ENCODE measurements around the gene PTPRQ.

PTPRQ gene

DNA sequence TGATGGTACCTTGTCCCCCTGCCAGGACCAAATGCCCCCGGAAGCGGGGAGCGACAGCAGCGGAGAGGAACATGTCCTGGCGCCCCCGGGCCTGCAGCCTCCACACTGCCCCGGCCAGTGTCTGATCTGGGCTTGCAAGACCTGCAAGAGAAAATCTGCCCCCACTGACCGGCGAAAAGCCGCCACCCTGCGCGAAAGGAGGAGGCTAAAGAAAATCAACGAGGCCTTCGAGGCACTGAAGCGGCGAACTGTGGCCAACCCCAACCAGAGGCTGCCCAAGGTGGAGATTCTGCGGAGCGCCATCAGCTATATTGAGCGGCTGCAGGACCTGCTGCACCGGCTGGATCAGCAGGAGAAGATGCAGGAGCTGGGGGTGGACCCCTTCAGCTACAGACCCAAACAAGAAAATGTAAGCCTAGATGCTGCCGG is 263.8 kb downstream of the PTPRQ start:
- DNase-seq: no peak

DNA sequence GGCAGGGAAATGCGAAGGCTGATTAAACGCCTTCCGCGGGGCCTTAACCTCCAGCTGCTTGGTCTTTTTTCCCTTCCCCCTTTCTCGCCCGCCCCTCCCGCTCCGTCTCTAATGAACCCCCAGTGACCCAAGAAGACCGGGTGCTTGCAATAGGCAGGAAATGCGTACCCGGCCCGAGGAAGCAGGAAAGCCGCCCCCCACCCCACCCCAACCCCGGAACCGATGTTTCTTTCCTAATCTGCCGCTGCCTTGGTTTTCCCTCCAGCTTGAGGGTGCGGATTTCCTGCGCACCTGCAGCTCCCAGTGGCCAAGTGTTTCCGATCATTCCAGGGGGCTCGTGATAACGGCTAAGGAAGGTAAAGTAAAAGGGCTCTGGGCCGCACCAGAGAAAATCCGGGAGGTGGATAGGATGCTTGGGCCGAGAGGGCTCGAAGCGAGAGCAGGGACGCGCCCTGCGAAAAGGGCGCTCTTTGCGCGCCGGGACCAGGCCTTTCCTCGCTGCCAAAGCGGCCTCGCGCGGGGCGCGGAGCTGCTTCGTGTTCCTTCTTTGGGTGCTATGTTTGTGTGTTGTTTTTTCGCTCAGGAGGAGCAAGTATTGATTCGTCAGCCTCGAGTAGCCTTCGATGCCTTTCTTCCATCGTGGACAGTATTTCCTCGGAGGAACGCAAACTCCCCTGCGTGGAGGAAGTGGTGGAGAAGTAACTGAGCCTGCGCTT is 264.4 kb downstream of the PTPRQ start:
- DNase-seq: no peak

DNA sequence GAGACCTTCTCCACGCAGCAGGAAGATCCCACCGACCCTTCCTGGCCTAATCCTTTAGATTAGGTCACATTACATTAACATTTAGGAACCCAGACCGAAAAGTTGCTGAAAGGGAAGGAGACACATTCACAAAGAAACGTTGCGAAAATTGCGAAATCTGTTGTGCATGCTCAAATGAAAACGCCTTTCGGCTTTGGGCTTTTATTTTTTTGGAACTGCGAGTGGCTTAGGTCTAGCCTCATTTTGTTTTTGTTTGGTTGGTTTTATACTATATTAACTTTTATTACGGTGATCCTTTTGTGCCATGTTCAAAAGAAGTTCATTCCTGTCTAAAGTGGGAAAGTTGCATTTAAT is 264.9 kb downstream of the PTPRQ start:
- peak; percentile 5 for DNase-seq

DNA sequence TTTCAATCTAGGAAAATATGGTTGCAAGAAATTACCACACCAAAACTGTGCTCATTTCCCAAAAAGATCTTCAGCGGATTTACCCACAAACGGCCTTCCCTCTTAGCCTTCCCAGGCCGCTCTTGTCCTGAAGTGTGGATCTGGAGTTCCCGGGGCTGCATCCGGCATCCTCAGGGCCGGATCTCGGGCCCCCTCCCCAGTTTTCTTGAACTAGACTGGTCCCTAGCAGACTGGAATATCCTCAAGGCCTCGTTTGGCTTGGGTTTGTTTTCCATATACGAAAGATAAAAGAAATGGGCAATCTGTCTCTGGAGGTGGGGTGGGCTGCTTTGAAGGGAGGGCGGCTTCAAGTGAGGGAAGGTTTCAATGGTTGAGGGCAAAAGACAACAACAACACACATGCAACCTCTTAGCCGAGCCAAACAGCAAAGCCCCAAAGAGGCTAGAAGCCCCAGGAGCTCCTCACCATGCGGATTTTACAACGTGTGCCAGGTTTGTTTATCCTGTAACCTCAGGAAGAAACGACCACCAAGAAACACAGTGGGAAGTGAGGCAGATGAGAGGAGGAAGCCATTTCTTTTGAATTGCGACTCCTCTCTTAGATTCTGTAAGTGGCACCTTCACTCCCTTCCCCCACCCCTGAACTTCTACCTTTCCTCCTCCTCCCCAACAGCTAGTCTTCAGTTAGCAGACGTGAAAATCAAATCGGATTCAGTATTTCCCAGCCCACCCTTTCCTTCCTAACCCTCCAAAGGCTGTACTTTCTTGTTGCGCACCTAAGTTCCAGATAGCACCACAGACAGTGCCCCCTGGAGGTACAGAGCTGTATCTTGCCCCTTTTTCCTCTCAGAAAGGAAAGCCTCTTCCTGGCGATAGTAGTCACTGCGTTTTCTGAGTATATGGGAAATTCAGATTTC is 266.0 kb downstream of the PTPRQ start:
- DNase-seq: peak; percentile 47

DNA sequence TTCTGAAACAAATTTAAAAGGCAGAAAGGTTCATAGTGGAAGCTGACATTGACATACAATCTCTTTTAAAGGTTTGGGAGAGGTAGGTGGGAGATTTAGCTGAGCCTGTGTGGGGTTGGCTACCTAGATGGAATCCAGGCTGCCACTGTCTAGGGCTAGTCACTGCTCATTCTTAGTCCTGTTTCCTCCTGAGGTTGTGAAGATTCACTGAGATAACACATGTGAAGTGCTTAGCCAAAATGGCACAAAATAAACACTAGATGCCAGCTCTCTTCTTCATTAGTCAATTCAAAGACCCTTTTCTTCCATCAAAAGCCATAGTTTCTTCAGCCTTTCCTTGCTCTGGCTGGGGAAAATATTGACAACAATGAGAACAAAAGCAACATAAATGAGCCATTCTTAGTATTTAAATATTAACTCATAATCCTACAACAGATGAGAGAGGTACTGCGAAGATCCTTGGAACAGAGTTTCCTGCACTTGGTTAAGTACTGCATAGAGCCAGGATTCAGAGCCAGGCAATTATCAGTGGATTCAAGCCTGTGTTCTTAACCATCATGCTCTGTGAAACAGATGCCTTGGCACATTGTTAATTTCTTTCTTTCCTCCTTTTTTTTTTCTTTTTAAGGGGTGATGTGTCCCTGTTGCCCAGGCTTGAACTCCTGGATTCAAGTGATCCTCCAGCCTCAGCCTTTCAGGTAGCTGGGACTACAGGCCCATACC is 266.9 kb downstream of the PTPRQ start:
- no peak for DNase-seq

DNA sequence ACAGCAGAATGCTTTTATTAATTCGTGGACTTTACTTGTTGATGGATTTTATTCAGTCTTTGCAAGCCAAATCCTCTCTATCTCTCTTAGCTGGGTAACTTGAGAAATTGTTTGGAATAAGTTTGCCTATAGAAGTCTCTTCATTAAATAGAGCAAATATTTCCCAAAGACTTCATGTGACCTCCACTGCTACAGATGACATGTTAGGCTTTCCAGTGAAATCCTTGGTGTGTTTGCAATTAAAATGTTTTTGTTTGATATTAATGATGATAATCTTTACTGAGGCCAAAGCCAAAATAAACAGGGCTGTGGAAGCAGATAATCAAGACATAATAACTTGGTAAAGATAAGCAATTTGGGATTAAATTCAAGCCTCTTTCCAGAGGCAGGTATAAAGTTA is 267.8 kb downstream of the PTPRQ start:
- no peak for DNase-seq

DNA sequence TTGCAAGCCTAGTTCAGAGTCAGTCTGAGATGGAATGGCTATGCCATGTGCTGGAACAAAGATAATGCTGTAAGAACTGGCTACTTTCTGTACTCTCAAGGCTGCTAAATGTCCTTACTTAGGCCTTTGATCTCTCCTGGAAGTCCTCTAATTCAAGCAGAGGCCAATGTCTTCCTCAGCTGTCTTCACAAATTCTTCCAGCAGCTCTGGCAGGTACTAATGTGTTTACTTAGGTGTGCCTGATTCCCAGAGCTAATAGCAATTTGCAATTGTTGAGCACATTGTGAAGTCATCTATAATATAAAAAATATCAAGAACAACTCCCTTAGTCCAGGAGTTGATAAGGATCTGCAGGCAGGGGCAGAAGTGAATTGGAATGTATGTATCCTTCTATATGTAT is 268.8 kb downstream of the PTPRQ start:
- no peak for DNase-seq

DNA sequence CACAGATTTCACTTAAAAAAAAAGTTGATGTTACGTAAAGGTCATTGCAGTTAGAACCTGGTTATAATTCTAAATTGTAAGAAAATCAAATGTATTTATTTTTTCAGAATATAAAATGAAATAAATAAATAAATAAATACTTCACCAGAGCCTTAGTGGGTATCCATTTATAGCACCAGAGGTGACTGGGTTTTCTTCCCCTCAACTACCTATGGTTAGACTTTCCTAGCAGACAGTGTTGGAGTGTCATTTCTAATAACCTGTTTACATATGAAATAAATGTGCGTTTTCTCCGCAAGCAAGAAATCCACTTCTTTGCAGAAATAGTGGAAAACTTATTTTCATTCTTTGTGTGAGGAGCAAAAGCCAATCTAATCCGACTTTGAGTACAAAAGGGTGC is 269.4 kb downstream of the PTPRQ start:
- DNase-seq: no peak

DNA sequence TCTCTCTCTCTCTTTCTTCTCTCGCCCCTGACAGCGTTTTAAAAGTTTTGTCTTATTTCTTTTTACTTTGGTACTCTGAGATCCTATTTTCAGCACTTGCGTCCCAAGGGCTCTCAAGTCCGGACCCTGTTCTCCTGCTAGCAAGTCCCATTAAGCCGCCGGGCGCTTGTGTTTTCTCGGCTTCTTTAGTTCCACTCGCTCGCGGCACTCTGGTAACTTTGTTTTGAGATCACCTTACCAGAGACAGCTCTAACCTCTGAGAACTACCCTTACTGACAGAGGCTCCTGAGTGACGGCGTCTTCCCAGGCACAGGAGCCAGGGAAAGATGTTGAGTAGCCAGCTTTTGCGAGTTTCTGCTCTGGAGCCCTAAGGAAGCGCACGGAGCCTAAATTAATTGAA is 270.0 kb downstream of the PTPRQ start:
- DNase-seq: no peak

DNA sequence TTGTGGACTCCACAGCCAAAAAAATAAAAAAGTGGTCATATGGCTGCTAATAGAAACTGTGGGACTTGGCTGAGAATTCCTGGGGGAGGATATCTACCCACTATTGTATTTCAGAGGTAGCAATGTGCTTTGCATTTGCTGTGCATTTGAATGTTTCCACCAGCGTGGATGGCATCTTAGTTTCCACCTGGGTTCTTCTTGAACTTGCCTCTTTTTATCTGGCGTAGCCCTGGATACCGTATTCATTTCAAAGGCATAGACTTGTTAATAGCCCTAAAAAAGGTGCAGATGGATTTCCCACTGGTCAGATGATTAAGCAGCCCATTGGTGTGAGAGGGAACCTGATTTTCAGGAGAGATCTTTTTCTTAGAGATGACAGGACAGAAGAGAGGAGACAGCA is 270.8 kb downstream of the PTPRQ start:
- no peak for DNase-seq

DNA sequence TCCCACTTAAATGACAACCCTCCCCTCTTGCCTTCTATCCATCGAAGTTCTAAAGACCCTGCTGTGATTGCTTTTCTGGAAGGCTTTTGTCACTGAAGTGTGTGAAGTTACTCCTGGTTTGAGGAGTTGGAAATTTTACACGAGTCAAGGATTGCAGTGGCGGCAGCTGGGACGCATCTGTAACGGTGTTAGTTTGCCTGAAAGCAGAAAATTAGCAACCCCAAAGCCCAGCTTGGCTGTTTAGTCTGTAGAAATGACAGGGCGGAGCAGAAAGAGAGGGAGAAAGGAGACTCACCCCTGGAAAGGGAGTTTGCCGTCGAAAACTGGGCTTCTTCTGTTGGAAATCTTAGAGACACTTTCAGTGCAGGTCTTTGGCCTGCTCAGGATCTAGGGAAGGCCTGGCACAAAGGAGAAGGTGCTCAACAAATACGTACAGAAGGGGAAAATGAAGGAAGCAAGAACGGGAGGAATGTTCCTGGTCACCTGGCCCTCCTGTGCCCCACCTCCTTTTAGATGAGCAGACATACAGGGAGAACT is 271.7 kb downstream of the PTPRQ start:
- DNase-seq: no peak

DNA sequence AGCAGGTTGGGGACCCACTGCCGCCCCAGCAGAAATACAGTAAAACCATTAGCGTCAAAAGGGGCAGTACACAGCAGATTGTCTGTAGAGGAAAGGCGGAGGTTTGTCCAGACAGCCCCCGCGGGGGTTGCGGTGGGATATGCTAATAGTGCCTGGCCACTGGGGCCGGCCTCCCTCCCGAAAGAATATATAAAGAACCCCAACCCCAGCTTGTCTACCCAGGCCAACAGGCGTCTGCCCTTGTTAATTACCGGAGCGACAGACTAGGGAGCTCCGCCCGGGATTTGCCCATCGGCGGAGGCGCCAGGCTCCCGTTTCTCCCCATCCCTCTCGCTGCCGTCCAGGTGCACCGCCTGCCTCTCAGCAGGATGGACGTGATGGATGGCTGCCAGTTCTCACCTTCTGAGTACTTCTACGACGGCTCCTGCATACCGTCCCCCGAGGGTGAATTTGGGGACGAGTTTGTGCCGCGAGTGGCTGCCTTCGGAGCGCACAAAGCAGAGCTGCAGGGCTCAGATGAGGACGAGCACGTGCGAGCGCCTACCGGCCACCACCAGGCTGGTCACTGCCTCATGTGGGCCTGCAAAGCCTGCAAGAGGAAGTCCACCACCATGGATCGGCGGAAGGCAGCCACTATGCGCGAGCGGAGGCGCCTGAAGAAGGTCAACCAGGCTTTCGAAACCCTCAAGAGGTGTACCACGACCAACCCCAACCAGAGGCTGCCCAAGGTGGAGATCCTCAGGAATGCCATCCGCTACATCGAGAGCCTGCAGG is 272.8 kb downstream of the PTPRQ start, which contains the start of gene MYF5:
Gene MYF5, plus strand, starts transcription at position 217 of the 774 bp plus-strand sequence. Its CDS starts 152 bp downstream, at position 369.
- DNase-seq: no peak

DNA sequence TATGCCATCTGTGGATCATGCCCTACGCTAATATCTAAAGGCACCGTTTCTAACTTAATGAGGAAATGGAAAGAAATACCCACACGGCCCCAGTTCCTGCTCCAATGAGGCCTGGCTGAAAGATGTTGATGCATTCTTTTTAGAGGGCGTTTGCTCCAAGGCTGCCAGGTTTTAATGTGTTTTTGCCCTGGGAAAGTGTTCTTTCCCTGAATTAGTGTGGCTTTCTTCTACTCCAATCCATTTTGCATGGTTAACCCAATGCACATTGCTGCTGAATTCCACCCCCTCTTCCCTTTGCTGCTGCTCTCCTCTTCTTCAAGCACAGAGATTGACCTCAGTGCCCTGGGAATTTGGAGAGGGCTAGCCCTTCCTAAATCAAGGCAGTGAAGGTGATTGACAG is 273.8 kb downstream of the PTPRQ start:
- DNase-seq: no peak

DNA sequence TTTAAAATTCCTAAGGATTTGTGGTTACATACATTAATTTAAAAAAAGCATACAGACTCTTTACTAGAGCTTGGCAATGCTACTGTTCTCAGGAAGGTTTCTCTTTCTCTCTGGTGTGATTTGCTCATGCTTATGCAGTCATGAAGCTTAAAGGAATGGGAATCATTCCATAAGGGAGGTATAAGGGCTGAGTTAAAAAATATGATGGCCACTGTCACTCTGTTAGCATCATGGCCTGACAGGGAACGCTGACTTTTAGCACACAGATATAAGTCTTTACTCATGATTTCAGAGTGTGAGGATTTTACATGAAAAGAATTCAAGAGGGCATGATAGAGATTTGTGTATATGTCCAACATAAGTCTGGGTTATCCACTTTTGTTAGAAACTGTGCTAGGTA is 276.5 kb downstream of the PTPRQ start:
- DNase-seq: no peak

DNA sequence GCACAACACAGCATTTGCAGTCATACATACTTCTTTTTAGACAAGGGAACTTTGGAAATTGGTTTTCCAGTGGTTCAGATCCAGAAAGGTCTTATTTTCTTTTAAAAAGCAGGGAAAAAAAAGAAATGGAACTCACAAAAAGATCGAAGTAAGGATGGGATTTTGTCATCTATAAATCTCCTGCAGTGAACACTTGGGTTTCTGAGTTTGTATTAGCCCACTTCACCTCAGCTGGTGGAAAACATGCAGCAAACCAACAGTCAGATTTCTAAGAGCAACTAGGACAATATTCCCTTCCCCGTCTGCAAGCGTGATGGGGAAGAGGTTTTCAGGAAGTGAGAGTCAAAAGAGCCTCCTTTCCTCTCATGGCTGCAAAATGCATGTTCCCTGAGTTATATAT is 277.3 kb downstream of the PTPRQ start:
- DNase-seq: no peak

All from hematopoietic multipotent progenitor cell treated with erythropoietin and hydrocortisone succinate and interleukin-3 and kit ligand, for 6 days (in vitro differentiated cells).